ENCODE data around the gene MEA1.
A peak's percentile ranks its signal among the peaks of the same experiment; 100 is the strongest.

The MEA1 gene

GRCh38 chr6:43060034-43060754, 46.4 kb upstream of the MEA1 start:
- H3K79me2 ChIP-seq (ENCODE audit: insufficient read depth, low read depth): peaks cover 13% of the 10 kb centered on the region
- peak overlapping the region; percentile 93 for H2AFZ ChIP-seq (ENCODE audit: low read depth)
- H3K27ac ChIP-seq: no peak overlapping the region; the same call in 1 of the 2 replicates

GRCh38 chr6:43059168-43060033, 45.7 kb upstream of the MEA1 start, which contains the start of the genes KLC4 and MRPL2:
TSS of gene KLC4 (plus strand) at chr6:43059631. CDS start at chr6:43061336, 1,705 bp downstream.
TSS of gene MRPL2 (minus strand) at chr6:43059434. CDS start at chr6:43059381, 53 bp downstream.
- peaks cover 16% of the 10 kb centered on the region for H3K4me1 ChIP-seq (ENCODE audit: low read depth, poor library complexity, severe bottlenecking)
- peak within 1 kb of the TSS; percentile 7; the same call in 1 of the 2 replicates for H3K27ac ChIP-seq
- peak within 1 kb of the TSS; percentile 93 for H2AFZ ChIP-seq (ENCODE audit: low read depth)
- no peaks in the 10 kb centered on the region for H4K20me1 ChIP-seq (ENCODE audit: insufficient read depth)
- no peaks in the 10 kb centered on the region for H3K36me3 ChIP-seq (ENCODE audit: insufficient read depth)
- peak within 1 kb of the TSS; percentile 84; the same call in 1 of the 2 replicates for H3K9ac ChIP-seq
- H3K4me2 ChIP-seq: peak within 1 kb of the TSS; percentile 99
- H3K4me3 ChIP-seq (IDR thresholded peaks at IDR 0.05; ENCODE audit: insufficient read depth, low read depth, low read length): no peak within 1 kb of the TSS
- TF ChIP-seq CTCF (conservative IDR thresholded peaks at IDR 0.05; ENCODE audit: low read depth, low read length): no peak
- H3K79me2 ChIP-seq (ENCODE audit: insufficient read depth, low read depth): peaks cover 13% of the 10 kb centered on the region
- H3K27me3 ChIP-seq (ENCODE audit: insufficient read depth, low read depth): no peaks in the 10 kb centered on the region

More at GRCh38 chr6:43060034-43060754, 46.4 kb upstream of the MEA1 start:
- Histone ChIP-seq H3K9ac (peak overlapping the region; percentile 84; the same call in 1 of the 2 replicates), H3K4me1 (ENCODE audit: low read depth, poor library complexity, severe bottlenecking) (peaks cover 16% of the 10 kb centered on the region), H3K4me2 (peak overlapping the region; percentile 82), H3K27me3 (ENCODE audit: insufficient read depth, low read depth) (no peaks in the 10 kb centered on the region), H3K4me3 (IDR thresholded peaks at IDR 0.05; ENCODE audit: insufficient read depth, low read depth, low read length) (no peak overlapping the region), H4K20me1 (ENCODE audit: insufficient read depth) (no peaks in the 10 kb centered on the region), H3K36me3 (ENCODE audit: insufficient read depth) (no peaks in the 10 kb centered on the region)
- no peak for TF ChIP-seq CTCF (conservative IDR thresholded peaks at IDR 0.05; ENCODE audit: low read depth, low read length)

- no peaks in the 10 kb centered on the region for H3K36me3 ChIP-seq (ENCODE audit: insufficient read depth)
- peak overlapping the region; percentile 84; the same call in 1 of the 2 replicates for H3K9ac ChIP-seq
- no peaks in the 10 kb centered on the region for H3K27me3 ChIP-seq (ENCODE audit: insufficient read depth, low read depth)
- H3K4me3 ChIP-seq (IDR thresholded peaks at IDR 0.05; ENCODE audit: insufficient read depth, low read depth, low read length): no peak overlapping the region
- no peak for TF ChIP-seq CTCF (conservative IDR thresholded peaks at IDR 0.05; ENCODE audit: low read depth, low read length)
- H3K79me2 ChIP-seq (ENCODE audit: insufficient read depth, low read depth): peaks cover 13% of the 10 kb centered on the region
- peak overlapping the region; percentile 7; the same call in 1 of the 2 replicates for H3K27ac ChIP-seq
- H4K20me1 ChIP-seq (ENCODE audit: insufficient read depth): no peaks in the 10 kb centered on the region
- peak overlapping the region; percentile 99 for H3K4me2 ChIP-seq
- H2AFZ ChIP-seq (ENCODE audit: low read depth): no peak overlapping the region
- peaks cover 21% of the 10 kb centered on the region for H3K4me1 ChIP-seq (ENCODE audit: low read depth, poor library complexity, severe bottlenecking)
Observed at GRCh38 chr6:43058531-43058930, 44.8 kb upstream of the MEA1 start.

- Histone ChIP-seq H3K27ac (no peak overlapping the region), H3K9ac (no peak overlapping the region), H4K20me1 (ENCODE audit: insufficient read depth) (no peaks in the 10 kb centered on the region), H3K27me3 (ENCODE audit: insufficient read depth, low read depth) (no peaks in the 10 kb centered on the region), H3K4me2 (no peak overlapping the region), H3K4me3 (IDR thresholded peaks at IDR 0.05; ENCODE audit: insufficient read depth, low read depth, low read length) (no peak overlapping the region), H3K79me2 (ENCODE audit: insufficient read depth, low read depth) (peaks cover 22% of the 10 kb centered on the region), H3K36me3 (ENCODE audit: insufficient read depth) (no peaks in the 10 kb centered on the region), H2AFZ (ENCODE audit: low read depth) (no peak overlapping the region), H3K4me1 (ENCODE audit: low read depth, poor library complexity, severe bottlenecking) (peaks cover 28% of the 10 kb centered on the region)
- no peak for TF ChIP-seq CTCF (conservative IDR thresholded peaks at IDR 0.05; ENCODE audit: low read depth, low read length)
Observed at GRCh38 chr6:43055966-43056365, 42.2 kb upstream of the MEA1 start.

Measured in KMS-11 (cell line).